Fibroblast of lung (primary cell): ENCODE results near the gene DCD. TPM values are rescaled to one million over a fixed set of nuclear protein-coding genes. Genes with fewer than 3 reads are reported as not detected.

Experiments
- DNase-seq, 2 donors: peaks; one replicate each; pipeline versions ENCODE4 v3.0.0 to v3.0.0-alpha.2; 2010; ENCODE audit warnings: low read depth in 2 of 2
- H2AFZ ChIP-seq: 2 replicates; pipeline ENCODE4 v1.5.1; 2012; ENCODE audit warnings: low read length, control low read depth, inconsistent platforms
- H3K27ac ChIP-seq: 2 replicates; pipeline ENCODE4 v1.5.1; 2011; ENCODE audit warnings: low read length, control low read depth; ENCODE audit not compliant: insufficient read depth
- H3K27me3 ChIP-seq: 2 replicates; pipeline ENCODE4 v1.5.1; 2011; ENCODE audit warnings: mild to moderate bottlenecking, low read length; ENCODE audit not compliant: control insufficient read depth, insufficient read depth
- H3K36me3 ChIP-seq: 2 replicates; pipeline ENCODE4 v1.5.1; 2011; ENCODE audit warnings: low read length; ENCODE audit not compliant: control insufficient read depth, insufficient read depth
- H3K4me1 ChIP-seq: 2 replicates; pipeline ENCODE4 v1.5.1; 2011; ENCODE audit warnings: low read length; ENCODE audit not compliant: control insufficient read depth, insufficient read depth; ENCODE audit errors: extremely low read depth
- H3K4me2 ChIP-seq: 2 replicates; pipeline ENCODE4 v1.5.1; 2011; ENCODE audit warnings: low read length, control low read depth; ENCODE audit not compliant: insufficient read depth; ENCODE audit errors: extremely low read depth
- H3K4me3 ChIP-seq, 4 experiments: fragments of 200-600 bp in 1 of 4; sonication (generic) in 1 of 4; replicated peaks in 1 of 4; 2 replicates each; pipeline ENCODE4 v1.5.1; 2011 to 2016; ENCODE audit warnings: low read length in 4 of 4, low read depth in 3 of 4, mild to moderate bottlenecking in 3 of 4, control low read depth in 2 of 4, inconsistent platforms in 1 of 4, mixed read lengths in 1 of 4; ENCODE audit not compliant: insufficient read depth in 1 of 4; ENCODE audit errors: control extremely low read depth in 1 of 4
- H3K79me2 ChIP-seq: 2 replicates; pipeline ENCODE4 v1.5.1; 2012; ENCODE audit warnings: mild to moderate bottlenecking, low read length, inconsistent platforms; ENCODE audit not compliant: control insufficient read depth, insufficient read depth
- H3K9ac ChIP-seq: 2 replicates; pipeline ENCODE4 v1.5.1; 2011; ENCODE audit warnings: mild to moderate bottlenecking, low read length, control low read depth; ENCODE audit not compliant: insufficient read depth
- H3K9me3 ChIP-seq: 2 replicates; pipeline ENCODE4 v1.5.1; 2012; ENCODE audit warnings: low read depth, low read length; ENCODE audit not compliant: control insufficient read depth, insufficient read depth
- H4K20me1 ChIP-seq: 2 replicates; pipeline ENCODE4 v1.5.1; 2011; ENCODE audit warnings: low read length; ENCODE audit not compliant: control insufficient read depth, insufficient read depth; ENCODE audit errors: extremely low read depth
- EZH2 ChIP-seq: IDR thresholded peaks from 2 replicates; pipeline ENCODE4 v1.5.1; 2012; ENCODE audit warnings: low read length, control low read depth, mild to moderate bottlenecking; ENCODE audit errors: missing control alignments
- polyA plus RNA-seq, 2 donors: library from polyadenylated mRNA; depleted of rRNA in 1 of 2; stranded (reverse) in 1 of 2; unstranded in 1 of 2; fragments of >200 nt; gene quantifications; 2 replicates each; pipeline ENCODE4 v1.2.1, GENCODE V29; 2011 to 2012; ENCODE audit warnings: missing spikeins in 1 of 2
- total RNA-seq: library from RNA; depleted of rRNA; stranded (reverse); fragments of >200 nt; gene quantifications from 2 replicates; pipeline ENCODE4 v1.2.1, GENCODE V29; 2014
- TF ChIP-seq, protein P1 (sequence below), 2 donors: IDR thresholded peaks in 1 of 2; conservative IDR thresholded peaks in 1 of 2; 1 replicate in 1 of 2; 2 replicates in 1 of 2; pipeline ENCODE4 v1.5.1; 2011 to 2012; ENCODE audit warnings: low read length in 2 of 2, control low read depth in 1 of 2, inconsistent platforms in 1 of 2, low read depth in 1 of 2, mild to moderate bottlenecking in 1 of 2

DCD gene
- total and polyA plus RNA-seq, 2 donors (not counting 1 experiment from before 2014, with no cell fraction given) = not detected

DNA sequence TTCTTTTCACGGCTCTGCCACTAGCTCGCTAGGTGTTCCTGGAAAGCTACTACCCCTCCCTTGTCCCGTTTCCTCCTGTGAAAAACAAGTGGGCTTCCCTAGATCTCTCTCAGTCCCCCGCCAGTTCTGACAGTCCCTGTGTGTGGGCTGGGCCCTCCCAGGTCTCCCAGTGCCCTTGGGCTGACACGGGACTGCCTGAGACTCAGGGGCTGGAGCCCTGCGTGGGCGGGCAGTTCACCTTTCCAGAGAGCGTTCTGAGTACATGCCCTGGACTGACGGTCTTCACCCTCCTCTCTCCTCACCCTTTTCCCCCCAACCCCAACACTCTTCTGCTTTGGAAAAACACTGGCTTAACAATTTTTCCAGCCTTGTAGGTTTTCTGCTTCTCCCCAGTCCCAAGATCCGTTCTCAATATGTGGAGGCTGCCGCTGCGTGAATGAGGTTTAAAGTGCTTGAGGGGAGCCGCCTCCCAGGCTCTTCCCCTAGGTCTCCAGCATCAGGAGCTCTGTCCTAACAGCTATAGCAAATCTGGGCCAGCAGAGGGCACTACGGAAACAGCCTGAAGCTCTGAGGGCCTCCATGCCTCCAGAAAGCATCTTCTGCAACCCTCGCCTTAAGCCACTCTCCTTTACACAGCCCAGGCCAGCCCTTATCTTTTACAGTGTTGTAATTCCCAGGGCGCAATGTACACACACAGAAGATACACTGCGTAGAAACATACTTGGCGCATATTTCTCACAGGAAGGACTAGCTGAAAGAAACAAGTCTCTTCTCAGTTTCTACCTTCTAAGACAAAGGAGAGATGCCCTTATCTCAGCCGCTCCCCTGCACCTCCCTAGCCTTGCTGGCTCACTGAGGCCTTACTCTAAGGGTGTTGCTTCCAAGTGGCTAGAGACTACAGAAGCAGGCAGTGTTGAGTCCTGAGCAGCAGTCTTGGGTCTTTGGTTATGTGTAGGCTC lies 10.4 kb upstream of the DCD start:
- TF ChIP-seq EZH2 = no peak
- TF ChIP-seq, protein P1, sequence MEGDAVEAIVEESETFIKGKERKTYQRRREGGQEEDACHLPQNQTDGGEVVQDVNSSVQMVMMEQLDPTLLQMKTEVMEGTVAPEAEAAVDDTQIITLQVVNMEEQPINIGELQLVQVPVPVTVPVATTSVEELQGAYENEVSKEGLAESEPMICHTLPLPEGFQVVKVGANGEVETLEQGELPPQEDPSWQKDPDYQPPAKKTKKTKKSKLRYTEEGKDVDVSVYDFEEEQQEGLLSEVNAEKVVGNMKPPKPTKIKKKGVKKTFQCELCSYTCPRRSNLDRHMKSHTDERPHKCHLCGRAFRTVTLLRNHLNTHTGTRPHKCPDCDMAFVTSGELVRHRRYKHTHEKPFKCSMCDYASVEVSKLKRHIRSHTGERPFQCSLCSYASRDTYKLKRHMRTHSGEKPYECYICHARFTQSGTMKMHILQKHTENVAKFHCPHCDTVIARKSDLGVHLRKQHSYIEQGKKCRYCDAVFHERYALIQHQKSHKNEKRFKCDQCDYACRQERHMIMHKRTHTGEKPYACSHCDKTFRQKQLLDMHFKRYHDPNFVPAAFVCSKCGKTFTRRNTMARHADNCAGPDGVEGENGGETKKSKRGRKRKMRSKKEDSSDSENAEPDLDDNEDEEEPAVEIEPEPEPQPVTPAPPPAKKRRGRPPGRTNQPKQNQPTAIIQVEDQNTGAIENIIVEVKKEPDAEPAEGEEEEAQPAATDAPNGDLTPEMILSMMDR (conservative IDR thresholded peaks at IDR 0.05 in 1 of 2, IDR thresholded peaks at IDR 0.05 in 1 of 2; ENCODE audit: low read depth in 1 of 2, low read length in 2 of 2) = peak; percentile 36 to 50
- H3K4me3 ChIP-seq = no peak overlapping the region
- no peak overlapping the region for H3K9ac ChIP-seq
- no peak overlapping the region for H3K4me2 ChIP-seq
- H2AFZ ChIP-seq = no peak overlapping the region
- no peak for DNase-seq
- no peaks in the 10 kb centered on the region for H3K9me3 ChIP-seq
- H3K4me1 ChIP-seq = no peaks in the 10 kb centered on the region
- no peaks in the 10 kb centered on the region for H3K79me2 ChIP-seq
- no peaks in the 10 kb centered on the region for H4K20me1 ChIP-seq
- H3K27me3 ChIP-seq = no peaks in the 10 kb centered on the region
- H3K36me3 ChIP-seq = no peaks in the 10 kb centered on the region
- H3K27ac ChIP-seq = no peak overlapping the region

DNA sequence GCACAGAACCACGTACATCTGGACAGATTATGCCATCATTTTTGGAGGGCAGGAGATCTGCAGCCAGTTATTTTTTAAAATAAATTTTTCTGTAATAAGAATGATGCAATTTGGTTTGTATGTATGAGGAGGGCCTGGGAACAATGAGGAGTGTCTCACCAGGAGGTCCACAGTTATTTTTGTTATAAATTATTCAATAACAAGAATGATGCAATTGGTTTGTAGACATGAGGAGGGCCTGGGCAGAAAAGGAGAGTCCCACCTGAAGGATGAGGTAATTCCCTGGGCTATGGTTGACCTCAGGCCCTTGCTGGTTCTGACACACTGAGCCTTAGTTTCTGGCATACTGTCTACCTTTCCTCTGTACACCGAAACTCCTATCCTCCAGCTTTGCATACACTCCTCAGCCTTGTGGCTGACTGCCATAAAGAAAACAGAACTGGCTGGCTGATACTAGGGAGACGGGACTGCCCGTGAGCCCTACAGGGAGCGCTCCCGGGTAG lies 9.0 kb upstream of the DCD start:
- Histone ChIP-seq H3K4me3 (no peak overlapping the region), H4K20me1 (no peaks in the 10 kb centered on the region), H3K27me3 (no peaks in the 10 kb centered on the region), H3K9me3 (no peaks in the 10 kb centered on the region), H3K36me3 (no peaks in the 10 kb centered on the region), H3K4me2 (no peak overlapping the region), H3K27ac (no peak overlapping the region), H3K9ac (no peak overlapping the region), H3K4me1 (no peaks in the 10 kb centered on the region), H3K79me2 (no peaks in the 10 kb centered on the region), H2AFZ (no peak overlapping the region)
- no peak for TF ChIP-seq EZH2
- TF ChIP-seq, protein P1 (conservative IDR thresholded peaks at IDR 0.05 in 1 of 2, IDR thresholded peaks at IDR 0.05 in 1 of 2; ENCODE audit: low read depth in 1 of 2, low read length in 2 of 2) = no peak
- no peak for DNase-seq

DNA sequence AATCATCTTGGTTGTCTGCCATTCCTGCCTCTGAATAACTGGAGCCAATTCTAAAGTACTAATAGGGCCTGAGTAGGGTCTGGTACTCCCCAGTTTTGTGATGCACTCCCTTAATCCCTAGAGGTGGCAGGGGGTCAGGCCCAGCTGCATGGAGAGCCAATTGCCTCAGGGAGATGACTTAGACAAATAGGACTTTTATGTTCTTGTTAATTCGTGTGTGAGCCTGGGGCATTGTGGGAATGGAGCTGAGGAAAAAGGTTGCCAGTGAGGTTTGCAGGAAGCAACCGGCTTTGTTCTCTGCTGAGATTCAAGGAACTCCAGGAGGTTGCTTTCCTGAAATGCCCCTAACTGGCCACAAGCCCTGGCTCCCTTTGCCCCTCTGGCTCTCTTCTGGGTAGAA lies 6.8 kb upstream of the DCD start:
- H3K4me3 ChIP-seq = no peak overlapping the region
- no peaks in the 10 kb centered on the region for H3K79me2 ChIP-seq
- no peak overlapping the region for H3K27ac ChIP-seq
- H4K20me1 ChIP-seq = no peaks in the 10 kb centered on the region
- no peak overlapping the region for H3K9ac ChIP-seq
- H3K36me3 ChIP-seq = no peaks in the 10 kb centered on the region
- no peaks in the 10 kb centered on the region for H3K4me1 ChIP-seq
- no peaks in the 10 kb centered on the region for H3K27me3 ChIP-seq
- H2AFZ ChIP-seq = no peak overlapping the region
- TF ChIP-seq EZH2 = no peak
- TF ChIP-seq, protein P1 (conservative IDR thresholded peaks at IDR 0.05 in 1 of 2, IDR thresholded peaks at IDR 0.05 in 1 of 2; ENCODE audit: low read depth in 1 of 2, low read length in 2 of 2) = no peak
- DNase-seq = no peak
- H3K9me3 ChIP-seq = no peaks in the 10 kb centered on the region
- H3K4me2 ChIP-seq = no peak overlapping the region
